ENCODE results near the gene ZNF358.

The ZNF358 gene

DNA sequence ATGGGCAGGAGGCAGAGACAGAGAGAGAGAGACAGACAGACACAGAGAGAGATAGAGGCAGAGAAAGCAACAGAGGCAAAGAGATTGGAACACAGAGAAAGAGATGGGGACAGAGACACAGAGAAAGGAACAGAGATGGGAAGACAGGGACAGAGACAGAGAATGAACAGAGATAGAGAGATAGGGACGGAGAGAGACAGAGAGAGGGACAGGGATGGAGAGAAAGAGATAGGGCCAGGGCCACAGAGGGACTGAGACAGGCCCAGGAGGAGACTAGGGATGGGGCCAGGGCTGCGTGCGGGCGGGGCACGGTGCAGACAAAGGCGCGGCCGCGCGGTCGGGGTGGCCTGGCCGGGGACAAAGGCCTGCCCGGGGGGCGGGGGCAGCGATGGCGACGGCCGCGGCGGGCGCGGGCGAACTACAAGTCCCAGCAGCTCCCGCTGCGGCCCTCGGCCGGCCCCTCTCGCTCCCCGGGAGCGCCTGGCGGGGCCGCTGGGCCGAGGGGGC is at the start of gene ZNF358:
Gene ZNF358 (plus strand): TSS at position 459 of the 507 bp plus-strand sequence. CDS start 3,140 bp downstream, outside the sequence.
- DNase-seq (ENCODE audit: insufficient read length, low spot score) (peak; percentile 91), FAIRE-seq (no peak)
- peak; percentile 42 for TF ChIP-seq POLR2A (IDR thresholded peaks at IDR 0.05; ENCODE audit: low read depth, low read length)

DNA sequence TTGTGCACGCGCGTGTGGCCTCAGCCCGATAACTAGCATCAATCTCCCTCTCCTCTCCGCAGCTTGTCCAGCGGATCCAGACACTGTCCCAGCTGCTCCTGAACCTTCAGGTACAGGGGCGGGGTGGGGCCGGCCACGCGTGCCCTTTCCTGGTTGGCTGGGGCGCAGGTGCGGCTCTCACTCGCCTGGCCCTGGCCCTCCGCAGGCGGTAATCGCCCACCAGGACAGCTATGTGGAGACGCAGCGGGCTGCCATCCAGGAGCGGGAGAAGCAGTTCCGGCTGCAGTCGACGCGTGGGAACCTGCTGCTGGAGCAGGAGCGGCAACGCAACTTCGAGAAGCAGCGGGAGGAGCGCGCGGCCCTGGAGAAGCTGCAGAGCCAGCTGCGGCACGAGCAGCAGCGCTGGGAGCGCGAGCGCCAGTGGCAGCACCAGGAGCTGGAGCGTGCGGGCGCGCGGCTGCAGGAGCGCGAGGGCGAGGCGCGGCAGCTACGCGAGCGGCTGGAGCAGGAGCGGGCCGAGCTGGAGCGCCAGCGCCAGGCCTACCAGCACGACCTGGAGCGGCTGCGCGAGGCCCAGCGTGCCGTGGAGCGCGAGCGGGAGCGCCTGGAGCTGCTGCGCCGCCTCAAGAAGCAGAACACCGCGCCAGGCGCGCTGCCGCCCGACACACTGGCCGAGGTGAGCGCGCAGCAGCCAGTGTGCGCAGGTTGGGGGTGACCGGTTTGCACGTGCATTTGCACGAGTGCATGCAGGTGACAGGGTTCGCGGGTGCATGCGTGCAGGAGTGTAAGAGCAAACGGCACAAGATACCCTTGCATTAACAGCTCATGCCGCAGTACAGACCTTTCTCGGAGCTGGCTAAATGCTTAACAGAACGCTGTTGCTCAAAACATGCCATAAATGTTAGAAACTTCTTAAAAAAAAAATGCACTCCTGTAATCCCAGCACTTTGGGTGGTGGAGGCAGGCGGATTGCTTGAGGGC is 48.6 kb upstream of the ZNF358 start:
- no peak for DNase-seq (ENCODE audit: insufficient read length, low spot score)
- no peak for TF ChIP-seq POLR2A (IDR thresholded peaks at IDR 0.05; ENCODE audit: low read depth, low read length)
- no peak for FAIRE-seq

DNA sequence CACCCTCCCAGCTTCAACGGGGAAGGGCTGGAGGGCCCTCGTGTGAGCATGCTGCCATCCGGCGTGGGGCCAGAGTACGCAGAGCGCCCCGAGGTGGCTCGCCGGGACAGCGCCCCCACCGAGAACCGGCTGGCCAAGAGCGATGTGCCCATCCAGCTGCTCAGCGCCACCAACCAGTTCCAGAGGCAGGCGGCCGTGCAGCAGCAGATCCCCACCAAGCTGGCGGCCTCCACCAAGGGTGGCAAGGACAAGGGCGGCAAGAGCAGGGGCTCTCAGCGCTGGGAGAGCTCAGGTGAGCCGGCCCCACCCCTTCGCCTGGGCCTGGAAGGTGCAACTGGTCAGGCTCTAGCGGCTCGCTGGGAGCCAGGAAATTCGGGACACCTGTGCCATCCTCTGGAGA is 47.1 kb upstream of the ZNF358 start:
- FAIRE-seq (no peak), DNase-seq (ENCODE audit: insufficient read length, low spot score) (no peak)
- TF ChIP-seq POLR2A (IDR thresholded peaks at IDR 0.05; ENCODE audit: low read depth, low read length): no peak

DNA sequence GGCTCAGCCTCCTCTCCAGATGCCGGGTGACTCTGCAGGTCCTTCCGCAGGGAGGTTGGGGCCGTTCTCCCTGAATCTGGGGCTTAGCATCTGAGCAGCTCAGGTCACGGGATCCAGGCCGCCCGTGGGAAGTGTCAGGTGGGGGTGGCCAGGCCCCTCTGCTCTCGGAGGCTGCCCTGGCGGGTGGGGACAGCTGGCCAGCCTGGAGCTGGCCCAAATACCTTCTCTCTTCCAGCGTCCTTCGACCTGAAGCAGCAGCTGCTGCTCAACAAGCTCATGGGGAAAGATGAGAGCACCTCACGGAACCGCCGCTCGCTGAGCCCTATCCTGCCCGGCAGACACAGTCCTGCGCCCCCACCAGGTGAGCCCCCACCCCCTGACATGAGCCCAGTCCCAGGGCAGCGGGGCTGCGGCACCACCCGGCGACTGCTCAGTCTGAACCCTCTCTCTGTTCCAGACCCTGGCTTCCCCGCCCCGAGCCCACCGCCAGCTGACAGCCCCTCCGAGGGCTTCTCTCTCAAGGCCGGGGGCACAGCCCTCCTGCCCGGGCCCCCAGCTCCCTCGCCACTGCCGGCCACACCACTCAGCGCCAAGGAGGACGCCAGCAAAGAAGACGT is 46.1 kb upstream of the ZNF358 start:
- FAIRE-seq (no peak), DNase-seq (ENCODE audit: insufficient read length, low spot score) (no peak)
- TF ChIP-seq POLR2A (IDR thresholded peaks at IDR 0.05; ENCODE audit: low read depth, low read length): no peak

DNA sequence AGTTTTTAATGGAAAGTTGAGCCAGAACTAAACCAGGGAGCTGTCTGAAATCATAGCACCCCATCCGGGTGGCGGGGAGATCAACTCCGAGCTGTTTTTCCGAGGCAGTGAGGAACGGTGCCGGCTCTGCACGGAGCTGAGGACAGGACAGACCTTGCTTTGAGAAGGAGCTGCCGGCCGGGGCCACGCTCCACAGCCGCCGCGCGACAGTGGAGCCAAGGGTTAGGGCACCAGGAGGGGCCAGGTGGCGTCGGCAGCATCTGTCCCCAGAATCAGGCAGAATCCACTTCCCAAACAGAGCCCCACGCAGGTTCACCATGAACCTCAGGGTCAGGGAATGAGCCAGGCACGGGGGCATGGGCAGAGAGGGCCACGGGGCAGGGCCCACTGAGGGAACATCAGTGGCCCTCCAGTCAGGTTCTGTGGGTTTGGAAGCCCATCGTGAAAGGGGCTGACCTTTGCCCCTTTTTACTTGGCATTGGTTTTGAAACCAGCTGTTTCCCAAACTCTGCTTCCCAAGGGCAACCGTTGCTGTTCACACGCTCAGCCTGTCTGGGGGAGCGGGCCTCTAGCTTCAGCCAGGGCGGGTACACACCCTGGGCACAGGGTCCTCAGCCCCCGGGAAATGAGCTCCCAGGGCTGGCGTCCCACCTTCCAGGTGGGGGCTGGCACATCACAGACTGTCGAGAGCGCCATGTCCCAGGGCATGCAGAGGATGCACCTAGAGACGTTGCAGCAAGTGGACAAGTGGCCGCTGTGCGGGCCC is 45.2 kb upstream of the ZNF358 start:
- no peak for TF ChIP-seq POLR2A (IDR thresholded peaks at IDR 0.05; ENCODE audit: low read depth, low read length)
- DNase-seq (ENCODE audit: insufficient read length, low spot score) (no peak), FAIRE-seq (no peak)

DNA sequence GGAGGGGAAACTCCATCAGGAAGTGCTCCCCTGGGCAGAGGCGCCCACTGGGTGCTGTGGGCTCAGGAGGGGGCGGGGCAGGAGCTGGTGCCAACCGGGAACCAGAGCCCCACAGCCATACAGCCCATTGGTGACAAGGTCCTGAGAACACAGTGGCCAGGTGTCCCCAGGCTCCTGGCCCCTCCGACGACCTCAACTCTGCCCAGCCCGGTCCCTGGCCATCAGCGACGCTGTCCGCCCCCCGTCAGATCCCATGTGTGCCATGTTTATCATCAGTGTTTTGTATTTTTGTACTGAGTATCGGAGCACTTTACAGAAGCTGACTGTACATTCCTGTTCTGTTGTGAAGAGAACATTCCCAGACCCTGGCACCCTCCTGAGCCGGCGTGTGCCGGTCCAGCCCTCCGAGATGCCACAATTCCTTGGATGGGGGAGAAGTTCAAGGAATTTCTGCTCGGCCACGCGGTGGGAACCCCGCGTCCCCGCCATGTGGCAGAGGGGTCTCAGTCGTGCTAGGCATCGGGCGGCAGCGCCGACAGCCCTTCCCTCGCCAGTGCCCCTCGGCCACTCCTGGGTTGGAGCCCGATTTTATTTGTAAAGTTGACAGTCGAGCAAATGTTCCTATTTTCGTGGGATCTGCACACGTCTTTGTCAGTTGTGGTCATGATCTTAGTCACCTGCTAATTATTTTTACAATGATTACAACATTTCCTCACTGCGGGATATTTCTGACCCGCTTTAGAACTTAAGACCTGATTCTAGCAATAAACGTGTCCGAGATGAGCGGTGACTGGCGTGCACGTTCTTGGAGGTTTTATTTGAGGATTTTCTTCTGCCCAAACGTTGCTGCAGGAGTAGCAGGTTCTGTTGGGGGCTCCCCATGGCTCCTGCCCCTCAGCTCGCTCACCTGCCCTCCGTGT is 43.9 kb upstream of the ZNF358 start:
- FAIRE-seq (no peak), DNase-seq (ENCODE audit: insufficient read length, low spot score) (no peak)
- no peak for TF ChIP-seq POLR2A (IDR thresholded peaks at IDR 0.05; ENCODE audit: low read depth, low read length)

DNA sequence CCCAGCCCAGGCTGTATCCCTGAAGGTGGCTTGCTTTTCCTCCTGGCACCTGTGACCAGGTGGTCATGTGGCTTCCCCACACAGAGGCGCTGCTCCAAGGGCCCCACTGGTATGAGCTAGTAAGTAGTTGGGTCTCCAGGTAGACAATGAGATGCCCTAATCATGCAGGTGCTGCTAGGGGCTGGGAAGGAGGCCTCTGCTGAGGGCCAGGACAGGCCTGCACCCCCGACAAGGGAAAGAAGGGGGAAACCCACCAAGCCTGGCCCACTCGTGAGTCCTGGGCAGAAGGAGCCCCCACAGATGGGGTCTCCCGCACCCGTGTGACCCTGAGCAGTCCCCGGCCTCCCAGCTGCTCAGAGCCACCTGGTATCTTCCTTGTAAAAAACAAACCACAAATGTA is 40.2 kb upstream of the ZNF358 start:
- FAIRE-seq (no peak), DNase-seq (ENCODE audit: insufficient read length, low spot score) (no peak)
- TF ChIP-seq POLR2A (IDR thresholded peaks at IDR 0.05; ENCODE audit: low read depth, low read length): no peak

DNA sequence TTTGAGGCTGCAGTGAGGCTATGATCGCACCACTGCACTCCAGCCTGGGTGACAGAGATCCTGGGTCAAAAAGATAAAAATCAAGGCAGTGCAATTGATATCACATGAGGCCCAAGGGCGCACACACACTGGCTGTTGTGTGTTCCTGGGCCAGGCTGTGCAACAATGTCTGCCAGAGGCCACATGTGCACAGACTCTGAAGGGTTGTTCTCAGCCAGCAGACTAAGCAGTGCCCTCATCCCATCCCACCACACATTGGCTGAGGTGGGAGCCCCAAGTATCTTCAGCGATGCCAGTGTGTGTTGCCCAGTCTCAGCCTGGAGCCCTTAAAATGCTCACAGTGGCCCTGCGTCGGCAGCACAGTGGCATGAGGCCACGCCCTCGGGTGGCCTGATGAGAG is 39.7 kb upstream of the ZNF358 start:
- FAIRE-seq (no peak), DNase-seq (ENCODE audit: insufficient read length, low spot score) (no peak)
- no peak for TF ChIP-seq POLR2A (IDR thresholded peaks at IDR 0.05; ENCODE audit: low read depth, low read length)

DNA sequence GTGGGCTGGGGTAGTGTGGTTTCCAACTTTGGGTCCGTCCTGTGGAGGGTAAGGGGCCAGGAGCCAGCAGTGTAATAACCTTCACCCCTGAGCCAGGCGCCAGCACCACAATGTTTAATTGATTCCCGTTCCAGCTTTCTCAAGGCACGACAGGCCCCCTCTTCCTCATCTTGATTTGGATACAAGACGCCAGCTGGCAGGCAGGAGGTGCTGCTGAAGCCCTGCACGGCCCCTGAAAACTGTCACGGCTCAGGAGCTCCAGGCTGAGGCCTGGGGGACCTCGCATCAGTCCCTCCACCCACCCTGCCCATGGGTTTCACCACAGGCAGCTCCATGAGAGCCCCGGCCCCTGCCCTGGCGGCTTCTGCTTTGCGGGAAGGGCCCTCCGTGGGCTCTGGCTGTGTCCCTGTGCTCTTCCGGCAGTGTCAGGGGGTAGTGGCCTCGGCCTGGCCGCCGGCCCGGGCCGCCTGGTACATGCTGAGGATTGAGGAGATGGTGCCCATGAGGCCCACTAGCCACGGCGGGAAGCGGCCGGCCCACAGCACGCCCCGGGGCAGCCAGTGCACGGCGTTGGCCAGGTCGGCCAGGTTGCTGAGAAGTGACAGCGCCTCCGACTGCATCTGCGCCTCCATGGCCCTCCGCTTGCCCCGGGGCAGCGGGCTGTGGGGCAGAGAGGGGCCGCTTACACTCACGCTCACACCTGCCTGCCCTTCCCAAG is 39.0 kb upstream of the ZNF358 start:
- TF ChIP-seq POLR2A (IDR thresholded peaks at IDR 0.05; ENCODE audit: low read depth, low read length): no peak
- DNase-seq (ENCODE audit: insufficient read length, low spot score) (no peak), FAIRE-seq (no peak)

DNA sequence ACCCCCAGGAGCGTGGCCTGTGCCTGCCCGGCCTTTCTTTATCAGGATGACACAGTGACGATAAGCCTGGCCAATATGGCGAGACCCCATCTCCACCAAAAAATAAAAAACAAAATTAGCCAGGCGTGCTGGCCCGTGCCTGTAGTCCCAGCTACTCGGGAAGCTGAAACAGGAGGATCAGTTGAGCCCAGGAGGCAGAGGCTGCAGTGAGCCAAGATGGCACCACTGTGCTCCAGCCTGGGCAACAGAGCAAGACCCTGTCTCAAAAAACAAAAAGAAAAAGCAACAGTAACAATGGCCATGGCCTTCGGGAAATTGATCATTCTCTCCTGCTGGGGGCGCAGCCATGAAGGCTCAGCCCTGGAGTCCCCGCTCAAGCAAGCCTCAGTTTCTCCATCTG is 38.1 kb upstream of the ZNF358 start:
- no peak for TF ChIP-seq POLR2A (IDR thresholded peaks at IDR 0.05; ENCODE audit: low read depth, low read length)
- FAIRE-seq (no peak), DNase-seq (ENCODE audit: insufficient read length, low spot score) (no peak)

DNA sequence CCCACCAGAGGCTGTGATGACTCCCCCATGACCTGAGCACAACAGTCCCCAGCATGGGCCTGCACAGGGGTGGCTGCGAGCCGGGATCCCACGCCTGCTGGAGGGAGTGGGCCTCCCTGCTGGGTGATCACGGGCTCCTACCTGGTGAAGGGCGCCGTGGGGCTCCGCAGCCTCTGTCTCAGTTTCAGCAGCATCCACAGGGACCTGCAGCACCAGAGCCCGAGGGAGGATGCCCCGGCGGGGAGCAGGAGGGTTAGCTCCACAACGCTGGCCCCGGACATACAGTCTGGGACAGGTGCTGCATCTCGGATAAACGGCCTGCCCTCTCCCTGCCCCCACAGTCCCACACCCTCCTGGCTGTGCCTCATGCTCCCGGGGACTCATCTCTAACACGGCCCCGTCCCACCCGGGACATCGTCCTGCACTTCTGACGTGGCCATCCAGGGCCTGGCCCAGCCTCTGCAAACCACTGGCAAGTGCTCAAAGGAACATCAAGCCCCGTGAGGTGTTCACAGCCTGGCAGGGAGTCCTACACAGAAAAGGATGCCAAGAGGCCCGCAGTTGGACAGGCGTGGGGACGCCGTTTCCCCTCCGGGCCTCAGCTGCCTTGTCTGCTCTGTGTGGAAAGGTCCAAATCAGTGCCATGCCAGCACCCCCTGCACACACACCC is 37.6 kb upstream of the ZNF358 start:
- no peak for TF ChIP-seq POLR2A (IDR thresholded peaks at IDR 0.05; ENCODE audit: low read depth, low read length)
- no peak for DNase-seq (ENCODE audit: insufficient read length, low spot score)
- no peak for FAIRE-seq

DNA sequence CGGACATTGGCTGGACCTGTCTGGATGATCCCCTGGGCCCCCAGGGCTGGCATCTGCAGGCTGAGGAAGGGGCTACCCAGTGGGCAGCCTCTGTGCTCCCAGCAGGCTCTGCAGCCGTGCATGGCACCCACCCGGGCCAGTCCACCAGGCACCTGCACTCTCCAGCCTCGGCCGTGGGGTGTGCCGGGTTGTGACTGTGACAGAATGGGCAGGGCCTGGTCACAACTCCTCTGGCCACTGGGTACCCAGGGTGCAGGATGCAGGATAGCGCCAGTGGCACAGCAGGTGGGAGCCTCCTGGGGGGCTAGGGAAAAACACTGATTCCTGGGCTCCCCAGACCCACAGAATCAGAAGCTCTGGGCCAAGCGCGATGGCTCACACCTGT is 37.1 kb upstream of the ZNF358 start:
- no peak for TF ChIP-seq POLR2A (IDR thresholded peaks at IDR 0.05; ENCODE audit: low read depth, low read length)
- FAIRE-seq: no peak

More for the DNA sequence above, 37.1 kb upstream of the ZNF358 start:
- no peak for DNase-seq (ENCODE audit: insufficient read length, low spot score)

Data from H54 (cell line).